Thyroid gland (tissue), 4 donors: Measurements from ENCODE around the gene CORT. TPM values are rescaled to one million over a fixed set of nuclear protein-coding genes. Genes with fewer than 3 reads are reported as not detected.
"Not testable (repeated sequence)": the region's sequence is repeated elsewhere in the genome, so short reads cannot be mapped to it uniquely, and the experiment has no call there.

ENCODE experiments used
- DNase-seq, 2 donors: peaks; one replicate each; pipeline ENCODE4 v3.0.0-alpha.2; 2019
- H3K27ac ChIP-seq, 3 donors: fragments of 200-600 bp; sonication (generic); 1 replicate in 2 of 3; 2 replicates in 1 of 3; pipeline ENCODE4 v1.5.1; 2016 to 2019; ENCODE audit warnings: mild to moderate bottlenecking in 1 of 3, moderate library complexity in 1 of 3
- H3K27me3 ChIP-seq: fragments of 200-600 bp; sonication (generic); one replicate; pipeline ENCODE4 v1.5.1; 2019
- H3K36me3 ChIP-seq, 2 donors: fragments of 200-600 bp; sonication (generic); one replicate each; pipeline ENCODE4 v1.5.1; 2016 to 2019
- H3K4me1 ChIP-seq, 2 donors: fragments of 200-600 bp; sonication (generic); one replicate each; pipeline ENCODE4 v1.5.1; 2017 to 2019
- H3K4me3 ChIP-seq, 3 donors: fragments of 200-600 bp; sonication (generic); replicated peaks in 1 of 3; 1 replicate in 2 of 3; 2 replicates in 1 of 3; pipeline ENCODE4 v1.5.1; 2016; ENCODE audit warnings: mild to moderate bottlenecking in 1 of 3
- H3K9me3 ChIP-seq: fragments of 200-600 bp; sonication (generic); one replicate; pipeline ENCODE4 v1.5.1; 2017
- CTCF ChIP-seq, 6 experiments: fragments of 200-600 bp in 3 of 6; fragments of 450-650 bp in 3 of 6; sonication (generic) in 3 of 6; IDR thresholded peaks; one replicate each; pipeline ENCODE4 v1.5.1; 2016 to 2019; ENCODE audit warnings: antibody characterized with exemption in 6 of 6, mild to moderate bottlenecking in 2 of 6, inconsistent platforms in 1 of 6, moderate library complexity in 1 of 6
- POLR2A ChIP-seq, 2 donors: fragments of 450-650 bp; IDR thresholded peaks; one replicate each; pipeline ENCODE4 v1.6.1; 2017; ENCODE audit warnings: antibody characterized with exemption in 2 of 2, mild to moderate bottlenecking in 2 of 2, moderate library complexity in 1 of 2
- WGBS, 2 donors: methylation state at CpG; one replicate each; pipeline ENCODE4 v1.1.5; 2017; 5-methylcytosine and 5-hydroxymethylcytosine counted together
- intact Hi-C: fragments of 100-400 bp; cut with DNase I; formaldehyde crosslinking; loops from one replicate; pipeline ENCODE4 v1.15.1; 2023
- total RNA-seq, 4 donors: library from RNA; depleted of rRNA; stranded (reverse); fragments of >200 nt; gene quantifications; one replicate each; pipeline ENCODE4 v1.2.3, GENCODE V29; 2016

The CORT gene
- total RNA-seq, 4 donors from 2014 or later: 0.54 to 0.89 TPM; not detected in 2

- Histone ChIP-seq H3K9me3 (no peaks in the 10 kb centered on the region), H3K4me1 (no peaks in the 10 kb centered on the region), H3K27ac (no peak overlapping the region), H3K4me3 (no peak overlapping the region), H3K27me3 (no peaks in the 10 kb centered on the region), H3K36me3 (no peaks in the 10 kb centered on the region)
- WGBS, 2 donors: 82 to 87% methylated on average over 14 to 21 of the region's 21 CpGs
- TF ChIP-seq CTCF (IDR thresholded peaks at IDR 0.05) (no peak), POLR2A (IDR thresholded peaks at IDR 0.05) (no peak)
- intact Hi-C loops: no loop called here
- no peak for DNase-seq
Observed at GRCh38 chr1:10450156-10450814, 454 bp downstream of the CORT start.

GRCh38 chr1:10450836-10451235 lies 1.0 kb downstream of the CORT start:
- Histone ChIP-seq H3K4me3 (no peak overlapping the region), H3K9me3 (no peaks in the 10 kb centered on the region), H3K4me1 (no peaks in the 10 kb centered on the region), H3K36me3 (no peaks in the 10 kb centered on the region), H3K27me3 (no peaks in the 10 kb centered on the region), H3K27ac (no peak overlapping the region)
- TF ChIP-seq CTCF (IDR thresholded peaks at IDR 0.05): no peak
- no peak for TF ChIP-seq POLR2A (IDR thresholded peaks at IDR 0.05)
- DNase-seq: no peak
- intact Hi-C loops: no loop called here
- WGBS, 2 donors: 43 to 49% methylated on average over 6 of the region's 6 CpGs

- intact Hi-C loops: no loop called here
- no peak for TF ChIP-seq CTCF (IDR thresholded peaks at IDR 0.05)
- TF ChIP-seq POLR2A (IDR thresholded peaks at IDR 0.05): no peak
- no peaks in the 10 kb centered on the region for H3K27me3 ChIP-seq
- 4 to 10% methylated on average over 10 of the region's 10 CpGs for WGBS, 2 donors
- no peaks in the 10 kb centered on the region for H3K36me3 ChIP-seq
- no peak for DNase-seq
- no peaks in the 10 kb centered on the region for H3K4me1 ChIP-seq
- no peaks in the 10 kb centered on the region for H3K9me3 ChIP-seq
- H3K27ac ChIP-seq: no peak overlapping the region
- H3K4me3 ChIP-seq: no peak overlapping the region
Observed at GRCh38 chr1:10451287-10451686, 1.5 kb downstream of the CORT start.

GRCh38 chr1:10456048-10456447 lies 6.2 kb downstream of the CORT start:
- Histone ChIP-seq H3K4me1 (no peaks in the 10 kb centered on the region), H3K27ac (no peak overlapping the region), H3K36me3 (peaks cover 0 to under 1% of the 10 kb centered on the region in 2 donors), H3K27me3 (no peaks in the 10 kb centered on the region), H3K9me3 (no peaks in the 10 kb centered on the region), H3K4me3 (no peak overlapping the region)
- TF ChIP-seq CTCF (IDR thresholded peaks at IDR 0.05) (no peak), POLR2A (IDR thresholded peaks at IDR 0.05) (no peak)
- intact Hi-C loops: no loop called here
- WGBS, 2 donors: 88 to 89% methylated on average over 5 of the region's 5 CpGs
- DNase-seq: no peak

- Histone ChIP-seq H3K9me3 (no peaks in the 10 kb centered on the region), H3K4me3 (no peak overlapping the region), H3K27me3 (no peaks in the 10 kb centered on the region), H3K27ac (no peak overlapping the region), H3K36me3 (peaks cover under 1 to 7% of the 10 kb centered on the region in 2 donors), H3K4me1 (no peaks in the 10 kb centered on the region)
- intact Hi-C loops: no loop called here
- no peak for DNase-seq
- 84 to 88% methylated on average over 7 of the region's 7 CpGs for WGBS, 2 donors
- TF ChIP-seq CTCF (IDR thresholded peaks at IDR 0.05) (no peak), POLR2A (IDR thresholded peaks at IDR 0.05) (no peak)
Observed at GRCh38 chr1:10456661-10457060, 6.8 kb downstream of the CORT start.

- H3K27me3 ChIP-seq, H3K27ac ChIP-seq, DNase-seq, intact Hi-C loops, H3K9me3 ChIP-seq, H3K4me1 ChIP-seq, H3K4me3 ChIP-seq: not testable (repeated sequence)
- WGBS, 2 donors: 67 to 69% methylated on average over 7 of the region's 7 CpGs
- peaks cover 8 to 10% of the 10 kb centered on the region in 2 donors for H3K36me3 ChIP-seq
Observed at GRCh38 chr1:10457462-10457861, 7.6 kb downstream of the CORT start.
